ENCODE results near the gene OLR1.

OLR1 gene

DNA sequence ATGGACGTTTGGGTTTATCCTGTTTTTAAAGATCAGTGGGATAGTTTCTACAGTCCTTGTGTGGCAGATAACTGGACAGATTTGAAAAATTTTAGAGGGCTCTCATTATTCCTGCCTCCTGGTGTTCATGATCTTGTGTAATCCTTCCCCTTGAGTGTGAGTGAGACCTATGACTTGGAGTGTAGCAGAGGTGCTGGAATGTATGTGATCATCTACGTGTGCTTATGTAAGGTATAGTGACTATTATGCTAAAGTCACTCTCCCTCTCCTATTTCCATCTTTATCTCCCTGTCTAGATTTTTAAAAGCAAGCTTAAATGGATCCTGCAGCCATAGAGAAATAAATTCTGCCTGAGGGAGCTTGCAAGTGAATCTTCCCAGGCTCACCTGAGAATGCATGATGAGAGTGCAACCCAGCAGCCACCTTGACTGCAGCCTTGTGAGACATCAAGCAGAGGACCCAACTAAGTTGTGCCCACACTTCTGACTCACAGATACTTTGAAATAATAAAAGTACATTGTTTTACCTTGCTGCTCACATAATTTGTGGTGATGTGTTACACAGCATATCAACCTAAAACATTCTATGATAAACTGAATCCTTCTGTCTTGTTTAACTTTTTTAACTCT, 3.2 kb upstream of the OLR1 start:
- Mint-ChIP-seq H3K4me3 (no peak overlapping the region), H3K27me3 (ENCODE audit: low read depth) (peaks cover 14% of the 10 kb centered on the region), H3K27ac (peak overlapping the region in 1 of 3 experiments; percentile 86), H3K9me3 (no peaks in the 10 kb centered on the region), H3K4me1 (peaks cover 12% of the 10 kb centered on the region), H3K36me3 (ENCODE audit: low read depth) (no peaks in the 10 kb centered on the region)
- TF ChIP-seq, protein P1, sequence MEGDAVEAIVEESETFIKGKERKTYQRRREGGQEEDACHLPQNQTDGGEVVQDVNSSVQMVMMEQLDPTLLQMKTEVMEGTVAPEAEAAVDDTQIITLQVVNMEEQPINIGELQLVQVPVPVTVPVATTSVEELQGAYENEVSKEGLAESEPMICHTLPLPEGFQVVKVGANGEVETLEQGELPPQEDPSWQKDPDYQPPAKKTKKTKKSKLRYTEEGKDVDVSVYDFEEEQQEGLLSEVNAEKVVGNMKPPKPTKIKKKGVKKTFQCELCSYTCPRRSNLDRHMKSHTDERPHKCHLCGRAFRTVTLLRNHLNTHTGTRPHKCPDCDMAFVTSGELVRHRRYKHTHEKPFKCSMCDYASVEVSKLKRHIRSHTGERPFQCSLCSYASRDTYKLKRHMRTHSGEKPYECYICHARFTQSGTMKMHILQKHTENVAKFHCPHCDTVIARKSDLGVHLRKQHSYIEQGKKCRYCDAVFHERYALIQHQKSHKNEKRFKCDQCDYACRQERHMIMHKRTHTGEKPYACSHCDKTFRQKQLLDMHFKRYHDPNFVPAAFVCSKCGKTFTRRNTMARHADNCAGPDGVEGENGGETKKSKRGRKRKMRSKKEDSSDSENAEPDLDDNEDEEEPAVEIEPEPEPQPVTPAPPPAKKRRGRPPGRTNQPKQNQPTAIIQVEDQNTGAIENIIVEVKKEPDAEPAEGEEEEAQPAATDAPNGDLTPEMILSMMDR (IDR thresholded peaks at IDR 0.05; ENCODE audit: unreplicated experiment in 3 of 3) = no peak

GRCh38 chr12:10170216-10170615, 1.7 kb downstream of the OLR1 start:
- H3K4me3 Mint-ChIP-seq = no peak overlapping the region
- peaks cover 4% of the 10 kb centered on the region for H3K27me3 Mint-ChIP-seq (ENCODE audit: low read depth)
- H3K9me3 Mint-ChIP-seq = no peaks in the 10 kb centered on the region
- no peaks in the 10 kb centered on the region for H3K36me3 Mint-ChIP-seq (ENCODE audit: low read depth)
- H3K27ac Mint-ChIP-seq = no peak overlapping the region
- TF ChIP-seq, protein P1 (IDR thresholded peaks at IDR 0.05; ENCODE audit: unreplicated experiment in 3 of 3) = no peak
- H3K4me1 Mint-ChIP-seq = no peaks in the 10 kb centered on the region

GRCh38 chr12:10169104-10169503, 2.8 kb downstream of the OLR1 start:
- H3K9me3 Mint-ChIP-seq = no peaks in the 10 kb centered on the region
- no peak overlapping the region for H3K27ac Mint-ChIP-seq
- no peaks in the 10 kb centered on the region for H3K36me3 Mint-ChIP-seq (ENCODE audit: low read depth)
- no peaks in the 10 kb centered on the region for H3K4me1 Mint-ChIP-seq
- TF ChIP-seq, protein P1 (IDR thresholded peaks at IDR 0.05; ENCODE audit: unreplicated experiment in 3 of 3) = no peak
- H3K27me3 Mint-ChIP-seq (ENCODE audit: low read depth) = peaks cover 1% of the 10 kb centered on the region
- no peak overlapping the region for H3K4me3 Mint-ChIP-seq

DNA sequence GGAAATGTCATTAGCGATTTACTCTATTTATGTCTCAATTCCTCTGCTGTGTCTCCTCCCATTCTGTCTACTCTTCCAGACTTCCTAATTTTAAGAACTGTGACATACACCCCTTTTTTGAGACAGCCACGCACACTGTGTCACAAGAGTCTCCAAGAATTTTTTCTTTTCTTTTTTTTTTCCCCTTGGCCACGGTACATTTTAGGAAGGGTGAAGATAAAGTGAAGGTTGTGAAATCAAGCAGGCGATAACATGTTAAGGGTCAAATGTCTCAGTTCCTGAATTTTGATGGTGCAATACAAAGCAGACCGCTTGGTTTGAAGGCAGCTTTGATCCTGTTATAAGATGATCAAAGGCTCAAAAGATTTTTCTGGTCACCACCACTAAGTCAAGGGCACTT, 4.3 kb downstream of the OLR1 start:
- Mint-ChIP-seq H3K27me3 (ENCODE audit: low read depth) (no peaks in the 10 kb centered on the region), H3K4me1 (no peaks in the 10 kb centered on the region), H3K4me3 (no peak overlapping the region), H3K36me3 (ENCODE audit: low read depth) (no peaks in the 10 kb centered on the region), H3K27ac (no peak overlapping the region), H3K9me3 (no peaks in the 10 kb centered on the region)
- TF ChIP-seq, protein P1 (IDR thresholded peaks at IDR 0.05; ENCODE audit: unreplicated experiment in 3 of 3) = no peak

DNA sequence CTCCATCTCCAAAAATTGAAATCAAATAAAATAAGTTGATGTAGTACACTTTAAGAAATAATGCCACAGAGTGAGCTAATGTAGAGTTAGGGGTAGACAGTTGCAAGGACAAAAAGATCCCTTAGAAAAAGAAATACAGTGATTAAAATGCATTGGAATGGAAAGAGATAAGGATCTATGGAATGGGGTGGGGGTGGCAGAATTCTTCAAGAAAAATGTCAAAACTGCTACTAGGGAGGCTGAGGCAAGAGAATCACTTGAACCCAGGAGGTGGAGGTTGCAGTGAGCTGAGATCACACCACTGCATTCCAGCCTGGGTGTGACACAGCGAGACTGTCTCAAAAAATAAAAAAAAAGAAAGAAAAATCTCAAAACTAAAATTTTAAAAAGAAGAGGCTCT, 6.5 kb downstream of the OLR1 start:
- H3K4me3 Mint-ChIP-seq = no peak overlapping the region
- H3K9me3 Mint-ChIP-seq = no peaks in the 10 kb centered on the region
- no peak overlapping the region for H3K27ac Mint-ChIP-seq
- no peaks in the 10 kb centered on the region for H3K27me3 Mint-ChIP-seq (ENCODE audit: low read depth)
- TF ChIP-seq, protein P1 (IDR thresholded peaks at IDR 0.05; ENCODE audit: unreplicated experiment in 3 of 3) = no peak
- peaks cover 4% of the 10 kb centered on the region for H3K4me1 Mint-ChIP-seq
- H3K36me3 Mint-ChIP-seq (ENCODE audit: low read depth) = no peaks in the 10 kb centered on the region

DNA sequence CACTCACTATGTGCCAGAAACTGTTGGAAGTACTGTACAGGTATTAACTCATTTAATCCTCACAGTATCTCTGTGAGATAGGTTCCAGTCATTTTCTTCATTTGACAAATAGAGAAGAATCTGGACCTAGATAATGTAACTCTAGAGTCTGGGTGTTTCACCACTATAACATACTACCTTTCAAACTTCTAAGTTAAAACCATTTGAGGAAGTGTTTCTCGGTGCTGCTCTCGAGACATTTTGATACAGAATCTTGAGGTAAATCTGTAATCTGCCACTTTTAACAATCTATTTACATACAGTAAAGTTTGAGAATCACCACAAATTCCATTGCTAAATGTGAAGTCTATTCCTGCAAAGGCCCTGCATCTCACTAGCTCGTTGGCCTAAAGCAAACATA, 8.8 kb downstream of the OLR1 start:
- no peak overlapping the region for H3K4me3 Mint-ChIP-seq
- no peaks in the 10 kb centered on the region for H3K27me3 Mint-ChIP-seq (ENCODE audit: low read depth)
- no peaks in the 10 kb centered on the region for H3K36me3 Mint-ChIP-seq (ENCODE audit: low read depth)
- TF ChIP-seq, protein P1 (IDR thresholded peaks at IDR 0.05; ENCODE audit: unreplicated experiment in 3 of 3) = no peak
- H3K9me3 Mint-ChIP-seq = no peaks in the 10 kb centered on the region
- H3K27ac Mint-ChIP-seq = no peak overlapping the region
- H3K4me1 Mint-ChIP-seq = peaks cover 5% of the 10 kb centered on the region

All from nephron (organoid).